Measurements from ENCODE around the gene MYBPC2. TPM values are rescaled to one million over a fixed set of nuclear protein-coding genes. Genes with fewer than 3 reads are reported as not detected.

Gene MYBPC2
- total RNA-seq, 2 experiments from 2014 or later, result 0.08 TPM; not detected in 1

- peak within 1 kb of the TSS; percentile 96 for H3K4me3 Mint-ChIP-seq
- peaks cover 22% of the 10 kb centered on the region for H3K4me1 ChIP-seq (ENCODE audit: insufficient read depth, low read length)
- H3K9me3 Mint-ChIP-seq, result no peaks in the 10 kb centered on the region
- no peaks in the 10 kb centered on the region for H3K9me3 ChIP-seq (ENCODE audit: control insufficient read depth in 1 of 2, insufficient read depth in 1 of 2, low read length in 2 of 2)
- peak; percentile 88 for ATAC-seq (ENCODE audit: poor library complexity)
- DNase-seq, result peak; percentile 98 to 100 (median 99)
- H3K27ac ChIP-seq (ENCODE audit: low read depth in 1 of 2, low read length in 2 of 2), result peak within 1 kb of the TSS; percentile 70 to 81
- intact Hi-C loops (cut with DNase I, micrococcal nuclease), result loop anchor here in 1 of 2 experiments (1.0 to 2.0 kb wide), 5 partner anchors 8 to 421 kb away; partner anchors contain the start of genes JOSD2 and NR1H2
- H3K36me3 Mint-ChIP-seq (ENCODE audit: low read depth), result peaks cover 71% of the 10 kb centered on the region
- peak within 1 kb of the TSS; percentile 66 for H3K4me3 ChIP-seq (ENCODE audit: low read length)
- H3K27ac Mint-ChIP-seq, result peak within 1 kb of the TSS; percentile 90
- peaks cover 44% of the 10 kb centered on the region for H3K36me3 ChIP-seq (ENCODE audit: insufficient read depth, low read length)
- no peaks in the 10 kb centered on the region for H3K27me3 ChIP-seq (ENCODE audit: control insufficient read depth in 1 of 2, insufficient read depth in 2 of 2, low read length in 2 of 2)
- no peak for TF ChIP-seq CTCF (IDR thresholded peaks at IDR 0.05)
- ChIA-PET POLR2A (interaction anchor here (0.6 to 2.4 kb wide), 14 partner anchors 8 to 341 kb away, joined by 3 to 29 read pairs (median 4); partner anchors contain the start of genes JOSD2 and NR1H2), CTCF (interaction anchor here (0.7 to 1.5 kb wide), 3 partner anchors 15 to 27 kb away, joined by 3 to 5 read pairs (median 4); no protein-coding TSS in a partner anchor)
- peaks cover 6% of the 10 kb centered on the region for H3K27me3 Mint-ChIP-seq
- H3K4me1 Mint-ChIP-seq (ENCODE audit: low read depth), result peaks cover 38% of the 10 kb centered on the region
Observed at GRCh38 chr19:50383852-50384684, 48.6 kb upstream of the MYBPC2 start, which contains the start of gene POLD1. TSS of gene POLD1 (plus strand) at chr19:50384347. CDS start at chr19:50398852, 14,505 bp downstream.

GRCh38 chr19:50384685-50385535, 47.8 kb upstream of the MYBPC2 start:
- DNase-seq (peak in 1 of 14 experiments; percentile 29), ATAC-seq (ENCODE audit: poor library complexity) (no peak)
- POLR2A ChIA-PET, result interaction anchor here (0.6 to 2.4 kb wide), 12 partner anchors 9 to 340 kb away, joined by 3 to 29 read pairs (median 4); partner anchors contain the start of genes JOSD2 and NR1H2
- peak overlapping the region; percentile 96 for H3K4me3 Mint-ChIP-seq
- intact Hi-C loops (cut with DNase I, micrococcal nuclease), result loop anchor here in 1 of 2 experiments (1.0 to 2.0 kb wide), 5 partner anchors 9 to 420 kb away; partner anchors contain the start of genes JOSD2 and NR1H2
- H3K27ac Mint-ChIP-seq, result peak overlapping the region; percentile 90
- H3K27ac ChIP-seq (ENCODE audit: low read depth in 1 of 2, low read length in 2 of 2), result peak overlapping the region; percentile 42 to 70
- peaks cover 6% of the 10 kb centered on the region for H3K27me3 Mint-ChIP-seq
- peaks cover 62% of the 10 kb centered on the region for H3K36me3 Mint-ChIP-seq (ENCODE audit: low read depth)
- H3K4me3 ChIP-seq (ENCODE audit: low read length), result peak overlapping the region; percentile 66
- peaks cover 35% of the 10 kb centered on the region for H3K36me3 ChIP-seq (ENCODE audit: insufficient read depth, low read length)
- TF ChIP-seq CTCF (IDR thresholded peaks at IDR 0.05), result no peak
- H3K27me3 ChIP-seq (ENCODE audit: control insufficient read depth in 1 of 2, insufficient read depth in 2 of 2, low read length in 2 of 2), result no peaks in the 10 kb centered on the region
- CTCF ChIA-PET, result interaction anchor here (0.7 to 1.5 kb wide), 2 partner anchors 18 to 60 kb away, joined by 3 read pairs; no protein-coding TSS in a partner anchor
- no peaks in the 10 kb centered on the region for H3K9me3 Mint-ChIP-seq
- peaks cover 38% of the 10 kb centered on the region for H3K4me1 Mint-ChIP-seq (ENCODE audit: low read depth)
- no peaks in the 10 kb centered on the region for H3K9me3 ChIP-seq (ENCODE audit: control insufficient read depth in 1 of 2, insufficient read depth in 1 of 2, low read length in 2 of 2)
- peaks cover 19% of the 10 kb centered on the region for H3K4me1 ChIP-seq (ENCODE audit: insufficient read depth, low read length)
